Neuronal stem cell (in vitro differentiated cells): Measurements from ENCODE around the gene ADCY10.
A peak's percentile ranks its signal among the peaks of the same experiment; 100 is the strongest.

Experiments used
- DNase-seq: peaks from one replicate; pipeline ENCODE4 v3.0.0-alpha.2; 2013; ENCODE audit warnings: low spot score
- H2AFZ ChIP-seq: one replicate; pipeline ENCODE4 v1.6.1; 2013; ENCODE audit warnings: mild to moderate bottlenecking, low read length, inconsistent platforms
- H2AK5ac ChIP-seq: 2 replicates; pipeline ENCODE4 v1.6.1; 2013; ENCODE audit warnings: low read depth, mild to moderate bottlenecking, inconsistent platforms, low read length, moderate library complexity, mixed read lengths
- H2BK120ac ChIP-seq: 2 replicates; pipeline ENCODE4 v1.6.1; 2013; ENCODE audit warnings: low read depth, mild to moderate bottlenecking, inconsistent platforms, low read length, moderate library complexity, mixed read lengths
- H2BK12ac ChIP-seq: one replicate; pipeline ENCODE4 v1.6.1; 2013; ENCODE audit warnings: low read length, inconsistent platforms
- H2BK15ac ChIP-seq: 2 replicates; pipeline ENCODE4 v1.6.1; 2013; ENCODE audit warnings: mild to moderate bottlenecking, low read length, inconsistent platforms, mixed read lengths
- H2BK5ac ChIP-seq: one replicate; pipeline ENCODE4 v1.6.1; 2013; ENCODE audit warnings: inconsistent platforms, mild to moderate bottlenecking, low read length, moderate library complexity
- H3K14ac ChIP-seq: one replicate; pipeline ENCODE4 v1.6.1; 2013; ENCODE audit warnings: low read length, inconsistent platforms
- H3K18ac ChIP-seq: 2 replicates; pipeline ENCODE4 v1.6.1; 2013; ENCODE audit warnings: low read length, inconsistent platforms
- H3K23ac ChIP-seq: 2 replicates; pipeline ENCODE4 v1.6.1; 2013; ENCODE audit warnings: low read depth, mild to moderate bottlenecking, mixed read lengths, low read length, inconsistent platforms; ENCODE audit not compliant: poor library complexity
- H3K27ac ChIP-seq: replicated peaks from 3 replicates; pipeline ENCODE4 v1.5.1; 2013; ENCODE audit warnings: low read length, inconsistent platforms
- H3K27me3 ChIP-seq, 3 experiments: 2 replicates each; pipeline ENCODE4 v1.6.1; 2013; ENCODE audit warnings: low read length in 3 of 3, mild to moderate bottlenecking in 2 of 3, inconsistent platforms in 1 of 3, low read depth in 1 of 3, mixed read lengths in 1 of 3, moderate library complexity in 1 of 3; ENCODE audit not compliant: control insufficient read depth in 3 of 3, insufficient read depth in 3 of 3
- H3K36me3 ChIP-seq, 2 donors: replicated peaks in 1 of 2; 2 replicates each; pipeline ENCODE4 v1.6.1; 2013; ENCODE audit warnings: low read length in 2 of 2; ENCODE audit not compliant: control insufficient read depth in 2 of 2, insufficient read depth in 2 of 2
- H3K4ac ChIP-seq: 2 replicates; pipeline ENCODE4 v1.6.1; 2013; ENCODE audit warnings: inconsistent platforms, mild to moderate bottlenecking, low read length, moderate library complexity
- H3K4me1 ChIP-seq, 2 donors: 1 replicate in 1 of 2; 2 replicates in 1 of 2; pipeline ENCODE4 v1.6.1; 2013; ENCODE audit warnings: low read length in 2 of 2, low read depth in 1 of 2; ENCODE audit not compliant: control insufficient read depth in 2 of 2, insufficient read depth in 1 of 2
- H3K4me2 ChIP-seq: one replicate; pipeline ENCODE4 v1.6.1; 2013; ENCODE audit warnings: mild to moderate bottlenecking, low read length, inconsistent platforms; ENCODE audit not compliant: insufficient read depth, poor library complexity, severe bottlenecking
- H3K4me3 ChIP-seq, 2 donors: 2 replicates each; pipeline ENCODE4 v1.5.1; 2013; ENCODE audit warnings: low read length in 2 of 2, mild to moderate bottlenecking in 2 of 2, inconsistent platforms in 1 of 2, moderate library complexity in 1 of 2
- H3K79me1 ChIP-seq: one replicate; pipeline ENCODE4 v1.6.1; 2013; ENCODE audit warnings: low read depth, mild to moderate bottlenecking, inconsistent platforms, low read length, moderate library complexity
- H3K9ac ChIP-seq: one replicate; pipeline ENCODE4 v1.6.1; 2013; ENCODE audit warnings: mild to moderate bottlenecking, low read depth, low read length, inconsistent platforms; ENCODE audit not compliant: poor library complexity
- H3K9me3 ChIP-seq, 2 donors: replicated peaks in 1 of 2; 2 replicates each; pipeline versions ENCODE3 to v1.6.1; 2013; ENCODE audit warnings: low read length in 2 of 2, mild to moderate bottlenecking in 2 of 2, inconsistent platforms in 1 of 2, low read depth in 1 of 2, mixed read lengths in 1 of 2, moderate library complexity in 1 of 2; ENCODE audit not compliant: control insufficient read depth in 2 of 2, insufficient read depth in 1 of 2
- H4K8ac ChIP-seq: one replicate; pipeline ENCODE4 v1.6.1; 2013; ENCODE audit warnings: low read depth, mild to moderate bottlenecking, inconsistent platforms, low read length, moderate library complexity
- H4K91ac ChIP-seq: one replicate; pipeline ENCODE4 v1.6.1; 2013; ENCODE audit warnings: low read length, low read depth, mild to moderate bottlenecking, inconsistent platforms; ENCODE audit not compliant: poor library complexity
- WGBS, 2 donors: extraction: QIAGEN DNeasy Blood & Tissue Kit; methylation state at CpG; one replicate each; pipeline ENCODE4 v1.1.7; 2013; ENCODE audit warnings: missing lambda C conversion rate in 2 of 2, mixed read lengths in 1 of 2; ENCODE audit not compliant: insufficient read length in 2 of 2, insufficient replicate concordance in 1 of 2; ENCODE audit errors: extremely low coverage in 2 of 2; 5-methylcytosine and 5-hydroxymethylcytosine counted together

Gene ADCY10

DNA sequence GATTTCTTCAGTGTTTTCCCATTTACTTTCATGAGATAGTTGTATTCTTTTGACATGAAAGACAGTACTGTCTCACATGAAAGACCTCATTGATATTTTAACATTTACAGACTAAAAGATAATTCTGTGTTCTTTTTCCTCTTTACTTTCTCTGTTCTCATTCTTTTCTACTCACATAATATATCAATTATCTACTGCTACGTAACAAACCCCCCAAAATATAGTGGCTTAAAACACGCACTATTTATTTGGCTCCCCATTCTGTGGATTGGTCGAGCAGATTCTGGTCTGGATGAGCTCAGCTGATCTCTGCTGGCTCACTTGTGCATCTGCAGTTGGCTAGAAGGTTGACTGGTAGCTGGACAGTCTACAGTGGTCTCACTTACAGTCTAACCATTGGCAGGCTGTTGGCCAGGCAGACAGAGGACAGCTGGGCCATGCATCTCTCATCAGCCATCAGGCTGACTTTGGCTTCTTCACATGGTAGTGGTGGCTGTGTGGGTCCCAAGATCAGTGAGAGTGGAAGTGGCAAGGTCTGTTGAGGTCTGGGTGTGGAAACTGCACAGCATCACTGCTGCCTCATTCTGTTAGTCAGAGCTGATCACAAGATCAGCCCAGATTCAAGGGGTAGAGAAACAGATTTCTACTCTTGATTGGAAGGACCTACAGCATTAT is 128.9 kb downstream of the ADCY10 start:
- H3K23ac ChIP-seq: no peak overlapping the region
- H4K91ac ChIP-seq: no peak overlapping the region
- peak overlapping the region in 1 of 2 donors; percentile 4 for H3K4me3 ChIP-seq
- H2AK5ac ChIP-seq: no peak overlapping the region
- no peak overlapping the region for H3K27ac ChIP-seq
- no peak overlapping the region for H3K9ac ChIP-seq
- H2BK12ac ChIP-seq: no peak overlapping the region
- peaks cover 4 to 16% of the 10 kb centered on the region in 2 donors for H3K9me3 ChIP-seq
- WGBS, 2 donors: 100% methylated on average over 1 of the region's 3 CpGs
- H3K4me1 ChIP-seq: no peaks in the 10 kb centered on the region
- H3K27me3 ChIP-seq: peaks cover 0 to 2% (median 0%) of the 10 kb centered on the region in 3 experiments
- H3K4ac ChIP-seq: no peak overlapping the region
- no peak overlapping the region for H4K8ac ChIP-seq
- no peak overlapping the region for H2BK15ac ChIP-seq
- H3K4me2 ChIP-seq: no peak overlapping the region
- DNase-seq: no peak
- no peak overlapping the region for H2BK120ac ChIP-seq
- H3K79me1 ChIP-seq: peaks cover 6% of the 10 kb centered on the region
- H3K36me3 ChIP-seq: peaks cover 22 to 76% of the 10 kb centered on the region in 2 donors
- no peak overlapping the region for H2AFZ ChIP-seq
- peak overlapping the region; percentile 5 for H3K14ac ChIP-seq
- no peak overlapping the region for H3K18ac ChIP-seq
- no peak overlapping the region for H2BK5ac ChIP-seq

DNA sequence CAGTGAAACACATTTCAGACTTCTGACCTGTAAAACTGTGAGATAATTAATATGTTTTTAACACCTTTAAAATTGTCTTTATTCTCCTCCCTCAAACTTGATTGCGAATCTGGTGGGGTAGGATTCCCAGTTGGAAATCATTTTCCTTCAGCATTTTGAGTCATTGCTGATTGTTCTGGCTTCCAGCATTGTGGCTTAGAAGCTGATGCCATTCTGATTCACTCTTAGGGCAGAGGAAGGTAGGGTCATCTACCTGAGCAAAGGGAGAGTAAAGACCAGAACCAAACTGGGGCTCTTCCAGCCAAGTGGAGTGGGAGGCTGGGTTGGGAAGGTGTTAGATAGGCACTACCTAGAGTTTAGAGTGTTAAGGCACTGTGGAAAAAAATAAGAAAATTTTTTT is 131.0 kb downstream of the ADCY10 start:
- H2BK15ac ChIP-seq: no peak overlapping the region
- H2BK12ac ChIP-seq: no peak overlapping the region
- H2BK120ac ChIP-seq: no peak overlapping the region
- H3K79me1 ChIP-seq: peaks cover 6% of the 10 kb centered on the region
- H3K9me3 ChIP-seq: peaks cover 4 to 21% of the 10 kb centered on the region in 2 donors
- no peak overlapping the region for H3K4ac ChIP-seq
- no peak overlapping the region for H3K4me3 ChIP-seq
- no peak overlapping the region for H3K18ac ChIP-seq
- H2AFZ ChIP-seq: no peak overlapping the region
- WGBS, 2 donors: no CpG with 5 or more reads among the region's 1 CpG
- no peak overlapping the region for H4K91ac ChIP-seq
- no peak overlapping the region for H3K27ac ChIP-seq
- no peak overlapping the region for H4K8ac ChIP-seq
- peaks cover 0 to 2% (median 0%) of the 10 kb centered on the region in 3 experiments for H3K27me3 ChIP-seq
- no peak overlapping the region for H2AK5ac ChIP-seq
- no peak overlapping the region for H3K9ac ChIP-seq
- H3K4me1 ChIP-seq: no peaks in the 10 kb centered on the region
- no peak overlapping the region for H3K14ac ChIP-seq
- H3K23ac ChIP-seq: no peak overlapping the region
- H2BK5ac ChIP-seq: no peak overlapping the region
- DNase-seq: no peak
- H3K4me2 ChIP-seq: no peak overlapping the region
- H3K36me3 ChIP-seq: peaks cover 14 to 70% of the 10 kb centered on the region in 2 donors

DNA sequence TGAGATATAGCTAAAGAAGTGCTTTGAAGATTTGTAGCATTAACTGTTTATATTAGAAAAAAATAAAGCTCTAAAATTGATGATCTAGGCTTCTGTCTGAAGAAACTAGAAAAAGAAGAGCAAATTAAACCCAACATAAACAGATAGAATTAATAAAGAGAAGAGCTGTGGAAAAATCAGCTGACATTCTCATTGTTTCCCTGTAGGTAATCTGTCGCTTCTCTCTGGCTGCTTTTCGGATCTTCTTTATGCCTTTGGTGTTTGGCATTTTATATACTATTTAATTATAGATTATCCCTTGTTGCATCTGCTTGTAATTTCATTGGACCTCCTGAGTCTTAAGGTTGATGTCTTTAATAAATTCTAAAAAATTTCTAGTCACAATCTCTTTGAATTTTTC is 132.4 kb downstream of the ADCY10 start:
- Histone ChIP-seq H2AFZ (no peak overlapping the region), H3K9me3 (peaks cover 4 to 21% of the 10 kb centered on the region in 2 donors), H3K23ac (no peak overlapping the region), H3K79me1 (peaks cover 4% of the 10 kb centered on the region), H3K14ac (no peak overlapping the region), H3K27me3 (peaks cover 0 to 2% (median 0%) of the 10 kb centered on the region in 3 experiments), H2BK120ac (no peak overlapping the region), H3K36me3 (peaks cover 14 to 70% of the 10 kb centered on the region in 2 donors), H2BK15ac (no peak overlapping the region), H2AK5ac (no peak overlapping the region), H3K9ac (no peak overlapping the region), H3K4me3 (no peak overlapping the region), H2BK12ac (no peak overlapping the region), H2BK5ac (no peak overlapping the region), H3K18ac (no peak overlapping the region), H3K4ac (no peak overlapping the region), H3K4me2 (no peak overlapping the region), H3K4me1 (no peaks in the 10 kb centered on the region), H4K8ac (no peak overlapping the region), H3K27ac (no peak overlapping the region), H4K91ac (no peak overlapping the region)
- no peak for DNase-seq
- no CpG with 5 or more reads among the region's 2 CpGs for WGBS, 2 donors

DNA sequence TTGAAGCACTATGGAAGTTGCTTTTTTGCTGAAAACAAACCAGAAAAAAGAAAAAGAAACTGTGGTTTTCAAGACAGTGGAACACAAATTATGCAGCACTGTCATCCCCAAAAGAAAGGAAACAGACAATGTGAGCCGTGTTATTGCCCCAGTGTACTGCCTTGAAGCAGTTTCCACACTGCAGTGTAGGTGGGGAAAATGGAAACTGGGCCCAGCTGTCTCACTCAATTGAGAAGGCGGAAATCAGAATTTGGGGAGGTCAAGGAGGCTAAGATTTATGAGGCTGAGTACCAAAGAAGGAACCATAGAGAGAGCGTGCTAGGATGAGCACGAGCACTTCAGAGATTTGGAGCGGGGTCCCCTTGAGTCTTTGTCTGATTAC is 136.7 kb downstream of the ADCY10 start:
- no peak overlapping the region for H3K23ac ChIP-seq
- H3K4me2 ChIP-seq: no peak overlapping the region
- H3K4me3 ChIP-seq: no peak overlapping the region
- H3K4me1 ChIP-seq: no peaks in the 10 kb centered on the region
- no peak overlapping the region for H2BK120ac ChIP-seq
- no peak overlapping the region for H4K8ac ChIP-seq
- no peak overlapping the region for H4K91ac ChIP-seq
- H2AK5ac ChIP-seq: no peak overlapping the region
- WGBS, 2 donors: no CpG with 5 or more reads among the region's 5 CpGs
- no peak for DNase-seq
- peaks cover 16 to 79% of the 10 kb centered on the region in 2 donors for H3K36me3 ChIP-seq
- H2BK12ac ChIP-seq: no peak overlapping the region
- H3K79me1 ChIP-seq: no peaks in the 10 kb centered on the region
- H2BK5ac ChIP-seq: no peak overlapping the region
- H3K4ac ChIP-seq: no peak overlapping the region
- peaks cover 3 to 21% of the 10 kb centered on the region in 2 donors for H3K9me3 ChIP-seq
- no peak overlapping the region for H3K14ac ChIP-seq
- no peaks in the 10 kb centered on the region for H3K27me3 ChIP-seq
- no peak overlapping the region for H3K27ac ChIP-seq
- no peak overlapping the region for H3K9ac ChIP-seq
- no peak overlapping the region for H2AFZ ChIP-seq
- H3K18ac ChIP-seq: no peak overlapping the region
- no peak overlapping the region for H2BK15ac ChIP-seq
